ENCODE results near the gene GOSR1.
"Not testable (repeated sequence)": the region's sequence is repeated elsewhere in the genome, so short reads cannot be mapped to it uniquely, and the experiment has no call there.

The GOSR1 gene

DNA sequence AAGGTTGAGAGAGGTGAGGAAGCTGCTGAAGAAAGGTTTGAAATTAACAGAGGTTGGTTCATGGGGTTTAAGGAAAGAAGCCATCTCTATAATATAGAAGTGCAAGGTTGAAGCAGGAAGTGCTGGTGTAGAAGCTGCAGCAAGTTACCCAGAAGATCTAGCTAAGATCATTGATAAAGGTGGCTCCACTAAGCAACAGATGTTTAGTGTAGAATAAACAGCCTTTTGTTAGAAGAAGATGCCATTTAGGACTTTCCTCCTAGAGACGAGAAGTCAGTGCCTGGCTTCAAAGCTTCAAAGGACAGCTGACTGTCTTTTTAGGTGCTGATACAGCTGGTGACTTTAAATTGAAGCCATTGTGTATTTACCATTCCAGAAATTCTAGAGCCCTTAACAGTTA is 29.3 kb downstream of the GOSR1 start:
- DNase-seq = no peak

DNA sequence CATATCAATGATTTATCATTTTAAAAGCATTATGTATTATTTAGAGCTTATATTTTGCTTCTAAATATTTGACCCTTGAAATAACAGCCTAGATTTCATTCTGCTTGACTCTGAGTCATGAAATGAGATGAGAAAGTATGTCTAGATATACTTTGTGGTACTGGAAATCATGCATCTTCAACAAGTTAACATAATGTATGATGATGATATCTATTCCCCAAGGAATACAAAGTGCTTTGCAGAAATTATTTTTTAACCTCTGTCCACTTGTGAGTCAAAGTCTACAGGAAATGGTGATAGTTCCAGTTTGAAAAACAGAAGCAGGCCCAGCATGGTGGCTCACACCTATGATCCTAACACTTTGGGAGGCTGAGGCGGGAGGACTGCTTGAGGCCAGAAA is 36.1 kb downstream of the GOSR1 start:
- no peak for DNase-seq

DNA sequence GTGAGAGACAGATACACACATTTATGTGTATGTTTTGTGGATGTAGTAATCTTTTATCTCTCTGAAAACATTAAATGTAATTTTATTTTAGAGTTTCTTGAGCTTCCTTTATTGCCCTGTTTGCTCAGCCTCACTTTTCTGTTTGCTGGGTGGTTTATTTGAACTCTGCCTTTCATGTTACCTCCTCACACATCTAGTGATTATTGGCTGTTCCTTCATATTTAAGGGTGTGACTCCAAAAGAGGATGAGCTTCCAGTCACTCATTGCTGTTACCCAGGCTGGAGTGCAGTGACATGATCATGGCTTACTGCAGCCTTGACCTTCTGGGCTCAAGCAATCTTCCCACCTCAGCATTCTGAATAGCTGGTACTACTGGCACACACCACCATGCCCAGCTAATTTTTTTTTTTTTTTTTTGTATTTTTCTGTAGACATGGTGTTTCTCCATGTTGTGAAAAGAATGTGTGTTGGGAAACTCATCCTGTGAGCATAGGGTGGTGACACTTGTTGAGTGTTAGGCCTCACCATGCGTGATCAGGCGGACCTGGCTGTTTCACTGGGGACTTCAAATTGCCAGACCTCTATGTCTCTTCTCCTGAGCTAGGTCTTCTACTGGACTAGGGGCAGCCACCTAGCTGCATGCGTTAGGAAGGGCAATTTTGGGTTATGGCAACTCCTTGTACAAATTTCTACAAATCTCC is 37.8 kb downstream of the GOSR1 start:
- DNase-seq = no peak

DNA sequence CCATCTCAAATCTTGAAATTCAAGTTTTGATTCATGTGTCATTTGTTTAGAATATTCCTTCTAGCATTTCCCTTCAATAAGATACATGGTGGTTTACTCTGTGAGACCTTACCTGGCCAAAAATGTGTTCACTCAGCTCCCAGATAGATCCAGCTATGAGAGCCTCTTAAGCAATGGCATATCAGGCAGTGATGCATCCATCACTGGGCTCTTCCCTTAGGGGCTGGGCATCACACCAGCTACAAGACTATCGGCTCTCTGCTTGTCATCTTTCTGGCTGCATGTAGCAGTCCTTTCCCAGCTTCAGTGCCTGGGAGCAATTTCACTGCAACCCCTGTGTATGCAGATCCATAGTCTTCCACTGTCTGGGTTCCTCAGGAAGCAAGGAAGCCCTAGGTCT is 40.6 kb downstream of the GOSR1 start:
- no peak for DNase-seq

DNA sequence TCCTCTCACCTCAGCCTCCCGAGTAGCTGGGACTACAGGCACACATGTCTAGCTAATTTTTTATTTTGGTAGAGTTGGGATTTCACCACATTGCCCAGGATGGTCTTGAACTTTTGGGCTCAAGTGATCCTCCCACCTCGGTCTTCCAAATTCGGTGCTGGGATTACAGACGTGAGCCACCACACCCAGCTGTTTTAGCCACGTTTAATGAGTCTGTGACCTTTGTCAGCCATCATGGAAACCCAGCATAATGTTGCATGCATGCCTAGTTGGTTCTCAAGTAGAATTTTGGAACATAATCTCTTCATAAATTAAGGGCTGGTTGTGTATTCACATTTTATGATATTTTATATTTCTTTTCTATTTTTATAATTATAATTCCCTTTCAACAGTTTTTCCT is 42.0 kb downstream of the GOSR1 start:
- DNase-seq = no peak

DNA sequence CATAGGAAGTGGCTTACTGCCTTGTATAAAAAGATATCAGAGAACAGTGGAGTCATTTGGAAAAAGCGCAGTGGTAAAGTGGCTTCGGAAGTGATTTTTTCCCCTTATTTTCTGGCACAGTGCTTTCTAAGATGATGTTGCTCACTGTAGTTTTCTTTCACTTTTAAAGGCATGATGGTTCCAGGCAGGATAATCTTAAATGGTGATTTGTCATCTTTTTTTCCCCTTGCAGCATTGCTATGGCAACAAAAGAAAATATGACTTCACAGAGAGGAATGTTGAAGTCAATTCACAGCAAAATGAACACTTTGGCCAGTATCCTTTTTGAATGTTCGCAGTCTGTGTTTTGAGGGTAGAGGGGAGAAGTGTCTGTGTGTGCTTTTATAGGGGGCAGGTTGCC is 42.5 kb downstream of the GOSR1 start:
- no peak for DNase-seq

DNA sequence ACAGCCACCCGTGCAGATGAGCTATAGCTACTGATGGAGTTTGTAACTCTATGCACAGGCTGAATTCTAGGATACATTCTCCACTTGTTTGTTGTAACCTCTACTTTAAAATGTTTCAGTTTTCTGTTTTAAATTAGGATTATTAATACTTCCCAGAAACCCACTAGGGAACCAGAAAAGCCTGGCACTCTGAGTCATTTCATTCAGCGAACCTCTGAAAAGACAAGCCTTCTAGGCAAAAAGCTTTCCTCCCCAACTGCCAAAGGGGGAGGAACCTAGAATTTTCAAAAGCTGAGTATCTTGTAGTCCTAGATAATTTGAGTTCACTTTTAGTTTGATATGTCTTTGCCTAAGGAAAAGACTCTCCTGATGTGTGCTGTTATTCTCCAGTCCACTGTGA is 43.2 kb downstream of the GOSR1 start:
- no peak for DNase-seq

DNA sequence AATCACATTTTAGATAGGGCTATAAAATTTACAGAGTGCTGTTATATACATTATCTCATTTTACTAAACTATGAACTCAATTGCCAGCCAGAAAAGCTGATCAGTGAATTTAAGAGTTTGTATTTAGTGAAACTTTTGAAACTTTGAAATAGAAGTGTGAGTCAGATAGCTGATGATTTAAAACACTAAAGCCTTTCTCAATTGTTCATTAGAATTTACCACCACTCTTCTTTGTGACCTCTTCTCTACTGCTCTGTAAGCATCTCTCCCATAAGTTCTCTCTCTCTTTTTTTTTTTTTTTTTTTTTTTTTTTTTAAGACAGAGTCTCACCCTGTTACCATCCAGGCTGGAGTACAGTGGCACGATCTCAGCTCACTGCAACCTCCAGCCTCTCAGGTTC is 43.7 kb downstream of the GOSR1 start:
- DNase-seq = no peak

DNA sequence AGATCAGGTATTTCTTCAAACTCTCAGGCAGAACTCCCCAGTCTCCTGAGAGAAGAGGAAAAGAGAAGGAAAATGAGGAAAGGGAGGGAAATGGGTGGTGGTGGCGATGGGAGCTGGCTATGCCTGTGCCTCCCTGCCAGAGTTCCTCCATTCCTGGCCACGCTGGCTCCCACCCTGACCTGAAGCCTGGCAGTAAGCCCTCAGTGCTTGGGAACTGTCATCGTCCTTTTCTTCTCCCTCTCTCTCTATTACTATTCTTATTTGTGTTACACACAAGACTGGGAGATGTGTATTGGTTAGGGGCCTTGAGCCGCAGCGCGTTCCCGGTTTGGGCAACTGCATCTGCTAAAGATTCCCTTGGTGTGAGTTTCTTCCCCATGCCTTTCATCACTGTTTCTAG is 44.6 kb downstream of the GOSR1 start:
- DNase-seq = no peak

DNA sequence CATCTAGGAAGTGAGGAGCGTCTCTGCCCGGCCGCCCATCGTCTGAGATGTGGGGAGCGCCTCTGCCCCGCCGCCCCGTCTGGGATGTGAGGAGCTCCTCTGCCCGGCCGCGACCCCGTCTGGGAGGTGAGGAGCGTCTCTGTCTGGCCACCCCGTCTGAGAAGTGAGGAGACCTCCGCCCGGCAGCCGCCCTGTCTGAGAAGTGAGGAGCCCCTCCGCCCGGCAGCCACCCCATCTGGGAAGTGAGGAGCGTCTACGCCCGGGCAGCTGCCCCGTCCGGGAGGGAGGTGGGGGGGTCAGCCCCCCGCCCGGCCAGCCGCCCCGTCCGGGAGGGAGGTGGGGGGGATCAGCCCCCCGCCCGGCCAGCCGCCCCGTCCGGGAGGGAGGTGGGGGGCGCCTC is 46.0 kb downstream of the GOSR1 start:
- DNase-seq = not testable (repeated sequence)

DNA sequence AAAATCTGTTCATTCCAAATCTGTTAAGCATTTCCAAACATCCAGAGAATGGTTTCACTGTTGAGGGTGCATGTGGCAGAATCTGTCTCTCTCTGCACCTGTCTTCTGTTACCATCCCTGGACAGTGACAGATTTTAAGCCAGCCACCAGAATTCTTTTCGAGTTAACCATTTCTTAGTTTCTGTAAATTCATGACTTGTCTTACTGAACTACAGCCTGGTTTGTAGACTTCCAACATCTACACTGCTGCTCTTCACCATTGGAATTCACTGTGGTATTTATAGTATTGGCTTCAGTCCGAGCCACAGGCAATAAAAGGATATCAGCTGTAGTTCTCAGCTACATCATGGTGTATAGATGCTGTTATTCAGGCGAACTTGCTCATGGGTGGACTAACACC is 47.6 kb downstream of the GOSR1 start:
- DNase-seq = no peak

DNA sequence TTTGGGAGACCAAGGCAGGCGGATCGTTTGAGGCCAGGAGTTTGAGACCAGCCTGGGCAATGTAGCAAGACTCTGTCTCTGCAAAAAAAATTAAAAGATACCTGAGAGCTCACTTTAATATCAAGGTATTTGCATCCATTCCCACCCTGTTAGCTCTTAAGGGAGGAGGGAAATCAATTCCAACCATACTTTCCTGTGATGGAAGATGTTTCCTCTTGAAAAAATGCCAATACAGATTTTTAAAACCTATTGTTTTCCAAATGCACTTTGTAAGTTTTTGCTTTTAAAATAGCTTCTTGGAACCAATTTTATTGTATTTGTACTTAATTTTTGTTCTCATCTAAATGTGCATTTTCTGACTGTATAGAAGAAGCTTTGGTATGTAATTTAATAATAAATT is 49.2 kb downstream of the GOSR1 start:
- no peak for DNase-seq

DNA sequence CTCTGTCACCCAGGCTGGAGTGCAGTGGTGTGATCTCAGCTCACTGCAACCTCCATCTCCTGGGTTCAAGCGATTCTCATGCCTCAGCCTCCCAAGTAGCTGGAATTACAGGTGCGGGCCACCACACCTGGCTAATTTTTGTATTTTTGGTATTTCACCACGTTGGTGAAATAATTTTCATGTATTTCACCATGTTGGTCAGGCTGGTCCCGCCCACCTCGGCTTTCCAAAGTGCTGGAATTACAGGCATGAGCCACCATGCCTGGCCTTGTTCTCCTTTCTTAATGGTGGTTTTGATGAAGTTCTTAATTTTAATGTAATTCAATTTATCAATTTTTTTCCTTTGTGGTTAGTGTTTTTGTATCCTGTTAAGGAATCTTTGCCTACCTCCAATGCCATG is 51.5 kb downstream of the GOSR1 start:
- not testable (repeated sequence) for DNase-seq

DNA sequence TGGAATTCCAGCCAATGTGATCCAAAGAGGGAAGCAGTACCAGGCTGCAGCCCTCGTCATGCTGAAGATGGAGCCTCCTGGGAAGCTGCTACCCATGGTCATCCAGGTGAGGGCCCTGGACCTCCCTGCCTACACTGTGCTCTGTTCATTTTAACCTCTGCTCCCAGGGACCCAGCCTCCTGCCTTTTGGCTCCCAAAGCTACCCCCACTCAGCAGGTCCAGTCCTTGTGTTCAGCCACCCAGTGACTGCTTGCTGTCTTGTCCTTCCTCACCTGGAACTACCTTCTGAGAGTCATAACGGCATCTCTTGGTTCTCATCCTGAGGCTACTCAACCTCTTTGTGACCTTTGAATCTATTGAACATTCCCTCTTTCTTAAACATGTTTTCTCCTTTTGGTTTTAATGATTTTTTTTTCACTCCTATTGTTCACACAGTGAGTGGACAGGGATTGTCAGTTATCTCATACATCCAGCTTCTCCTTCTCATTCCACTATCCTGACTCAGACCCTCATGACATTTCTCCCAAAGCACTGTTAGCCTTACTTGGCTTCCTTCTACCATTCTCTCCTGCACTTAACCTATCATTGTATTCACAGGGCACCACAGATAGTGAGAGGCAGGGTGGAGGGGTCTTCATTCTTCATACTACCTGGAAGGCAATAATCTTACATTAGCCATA is 53.3 kb downstream of the GOSR1 start:
- DNase-seq = no peak

DNA sequence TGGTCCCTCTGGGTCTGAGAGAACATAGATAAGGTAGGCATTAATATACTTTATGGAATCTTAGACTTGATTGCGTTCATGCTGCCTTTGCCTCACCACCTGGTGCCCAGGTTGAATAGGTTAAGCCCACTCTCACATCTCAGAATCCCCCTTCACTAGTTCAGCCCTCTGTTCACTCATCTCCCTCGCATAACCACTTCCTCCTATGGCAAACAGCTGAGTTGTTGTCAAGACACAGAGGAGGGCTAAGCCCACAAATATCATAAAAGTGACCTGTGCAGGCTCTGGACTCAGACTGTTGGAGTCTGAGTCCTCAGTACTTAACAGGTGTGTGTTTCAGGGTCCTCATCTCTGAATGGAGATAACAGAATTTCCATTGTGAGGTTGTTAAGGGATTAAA is 55.7 kb downstream of the GOSR1 start:
- no peak for DNase-seq

DNA sequence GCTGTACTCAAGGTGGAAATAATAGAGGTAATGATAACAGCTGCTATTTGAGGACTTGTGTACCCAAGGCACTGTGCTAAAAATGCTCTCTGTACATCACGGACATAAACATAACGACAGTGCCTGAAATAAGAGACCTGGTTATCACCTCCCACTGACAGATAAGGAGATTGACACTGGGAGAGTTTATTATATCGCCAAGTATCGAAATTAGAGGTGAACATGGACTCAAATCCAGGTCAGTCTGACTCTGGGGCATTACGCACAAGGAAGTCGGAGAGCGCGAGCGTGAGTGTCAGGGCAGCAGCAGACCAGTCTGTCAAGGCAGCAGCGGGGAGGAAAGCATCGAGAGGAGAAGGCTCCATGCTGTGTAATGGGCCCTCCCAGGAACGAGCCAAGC is 57.1 kb downstream of the GOSR1 start:
- no peak for DNase-seq

DNA sequence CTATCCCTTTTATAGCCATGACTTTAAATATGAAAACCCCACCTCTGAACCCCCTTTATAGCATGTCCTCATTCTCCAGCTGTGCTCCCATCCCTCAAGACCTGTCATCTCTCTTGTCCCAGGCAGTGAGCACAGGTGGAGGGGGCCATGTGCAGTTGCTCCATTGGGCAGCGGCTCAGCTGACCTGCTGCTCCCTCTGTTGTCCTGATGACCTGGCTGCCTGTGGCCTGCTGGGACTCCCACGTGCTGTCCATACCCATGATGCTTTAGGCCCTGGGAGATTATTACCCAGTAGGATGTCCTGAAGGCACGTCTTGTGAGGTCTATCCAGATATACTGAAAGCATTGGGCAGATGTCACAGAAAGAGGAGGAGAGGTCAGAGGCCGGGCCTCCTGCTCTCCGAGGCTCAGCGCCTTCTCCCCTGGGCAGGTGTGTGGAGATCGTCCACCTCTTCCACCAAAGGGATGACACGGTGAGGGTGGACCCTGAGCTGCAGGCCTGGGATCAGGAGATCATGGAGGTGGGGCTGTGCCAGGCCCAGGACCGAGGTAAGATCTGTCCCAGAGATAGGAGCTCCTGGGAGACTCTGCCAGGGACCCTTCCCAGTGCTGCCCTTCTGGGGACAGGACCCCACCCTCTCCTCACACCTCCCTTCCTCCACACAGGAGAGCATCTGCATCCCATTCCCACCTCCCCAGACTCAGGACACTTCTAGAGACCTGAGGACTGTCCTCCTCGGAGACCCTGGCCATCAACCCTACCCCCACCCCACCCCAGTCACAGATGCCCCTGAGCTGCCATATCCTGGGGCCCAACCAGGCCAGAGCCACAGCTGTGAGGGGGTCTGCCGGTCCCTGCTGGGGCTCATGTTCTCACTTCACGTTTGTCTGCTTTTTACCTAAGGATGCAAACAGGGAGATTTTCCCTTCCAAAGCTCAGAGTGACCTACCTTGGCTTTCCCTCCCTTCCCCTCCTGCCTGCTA is 58.0 kb downstream of the GOSR1 start:
- DNase-seq = no peak

DNA sequence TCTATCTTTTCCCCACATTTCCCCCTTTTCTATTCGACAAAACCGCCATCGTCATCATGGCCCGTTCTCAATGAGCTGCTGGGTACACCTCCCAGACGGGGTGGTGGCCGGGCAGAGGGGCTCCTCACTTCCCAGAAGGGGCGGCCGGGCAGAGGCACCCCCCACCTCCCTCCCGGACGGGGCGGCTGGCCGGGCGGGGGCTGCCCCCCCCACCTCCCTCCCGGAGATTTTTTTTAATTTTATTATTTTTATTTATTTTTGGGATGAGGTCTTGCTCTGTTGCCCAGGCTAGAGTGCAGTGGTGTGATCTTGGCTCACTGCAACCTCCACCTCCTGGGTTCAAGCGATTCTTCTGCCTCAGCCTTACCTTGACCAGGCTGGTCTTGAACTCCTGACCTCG is 59.6 kb downstream of the GOSR1 start:
- not testable (repeated sequence) for DNase-seq

DNA sequence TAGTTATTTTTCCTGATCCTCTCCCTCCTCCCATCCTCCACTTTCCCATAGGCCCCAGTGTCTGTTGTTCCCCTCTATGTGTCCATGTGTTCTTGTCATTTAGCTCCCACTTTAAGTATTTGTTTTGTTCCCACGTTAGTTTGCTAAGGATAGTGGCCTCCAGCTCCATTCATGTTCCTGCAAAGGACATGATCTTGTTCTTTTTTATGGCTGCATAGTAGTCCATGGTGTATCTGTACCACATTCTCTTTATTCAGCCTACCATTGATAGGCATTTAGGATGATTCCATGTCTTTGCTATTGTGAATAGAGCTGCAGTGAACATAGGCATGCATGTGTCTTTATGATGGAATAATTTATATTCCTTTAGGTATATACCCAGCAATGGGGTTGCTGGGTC is 60.5 kb downstream of the GOSR1 start:
- not testable (repeated sequence) for DNase-seq

DNA sequence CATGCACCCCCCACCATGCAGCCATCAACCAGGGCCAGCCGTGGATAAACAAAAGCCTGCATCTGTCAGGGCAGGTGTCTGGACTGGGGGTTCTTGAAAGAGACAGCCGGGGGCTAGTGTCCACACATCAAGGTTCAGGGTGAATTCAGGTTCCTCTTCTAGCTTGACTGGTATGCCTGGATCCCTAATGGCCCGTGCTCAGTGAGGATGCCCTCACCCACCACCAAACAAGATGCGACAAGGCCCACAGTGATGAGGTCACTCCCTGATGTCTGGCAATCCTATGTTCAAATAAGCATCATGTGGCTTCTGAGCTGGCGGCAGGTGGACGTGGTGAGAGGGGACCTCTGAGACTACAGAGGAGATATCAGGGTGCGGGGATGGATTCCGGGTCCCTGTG is 64.6 kb downstream of the GOSR1 start:
- DNase-seq = no peak

DNA sequence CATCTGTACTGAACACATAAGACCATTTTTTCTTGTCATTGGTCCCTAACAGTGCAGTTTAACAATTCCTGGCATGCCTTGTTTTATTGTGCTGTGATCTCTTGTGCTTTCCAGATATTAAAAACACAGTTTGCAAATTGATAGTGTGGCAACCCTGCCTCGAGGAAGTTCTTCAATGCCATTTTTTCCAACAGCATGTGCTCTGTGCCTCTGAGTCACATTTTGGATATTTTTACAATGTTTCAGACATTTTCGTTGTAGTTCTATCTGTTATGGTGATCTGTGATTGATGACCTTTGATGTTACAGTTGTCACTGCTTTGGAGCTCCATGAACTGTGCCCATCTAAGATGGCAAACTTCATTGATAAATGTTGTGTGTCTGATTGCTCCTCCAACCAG is 66.2 kb downstream of the GOSR1 start:
- no peak for DNase-seq

DNA sequence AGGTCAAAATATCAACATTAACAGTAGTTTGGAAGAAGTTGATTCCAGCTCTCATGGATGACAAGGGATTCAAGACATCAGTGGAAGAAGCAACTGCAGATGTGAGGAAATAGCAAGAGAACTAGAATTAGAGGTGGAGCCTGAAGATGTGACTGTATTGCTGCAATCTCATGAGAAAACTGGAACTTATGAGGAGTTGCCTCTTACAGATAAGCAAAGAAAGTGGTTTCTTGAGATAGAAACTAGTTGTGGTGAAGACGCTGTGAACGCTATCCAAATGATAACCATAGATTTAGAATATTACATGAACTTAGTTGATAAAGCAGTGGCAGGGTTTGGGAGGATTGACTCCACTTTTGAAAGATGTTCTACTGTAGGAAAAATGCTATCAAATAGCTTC is 67.8 kb downstream of the GOSR1 start:
- no peak for DNase-seq

DNA sequence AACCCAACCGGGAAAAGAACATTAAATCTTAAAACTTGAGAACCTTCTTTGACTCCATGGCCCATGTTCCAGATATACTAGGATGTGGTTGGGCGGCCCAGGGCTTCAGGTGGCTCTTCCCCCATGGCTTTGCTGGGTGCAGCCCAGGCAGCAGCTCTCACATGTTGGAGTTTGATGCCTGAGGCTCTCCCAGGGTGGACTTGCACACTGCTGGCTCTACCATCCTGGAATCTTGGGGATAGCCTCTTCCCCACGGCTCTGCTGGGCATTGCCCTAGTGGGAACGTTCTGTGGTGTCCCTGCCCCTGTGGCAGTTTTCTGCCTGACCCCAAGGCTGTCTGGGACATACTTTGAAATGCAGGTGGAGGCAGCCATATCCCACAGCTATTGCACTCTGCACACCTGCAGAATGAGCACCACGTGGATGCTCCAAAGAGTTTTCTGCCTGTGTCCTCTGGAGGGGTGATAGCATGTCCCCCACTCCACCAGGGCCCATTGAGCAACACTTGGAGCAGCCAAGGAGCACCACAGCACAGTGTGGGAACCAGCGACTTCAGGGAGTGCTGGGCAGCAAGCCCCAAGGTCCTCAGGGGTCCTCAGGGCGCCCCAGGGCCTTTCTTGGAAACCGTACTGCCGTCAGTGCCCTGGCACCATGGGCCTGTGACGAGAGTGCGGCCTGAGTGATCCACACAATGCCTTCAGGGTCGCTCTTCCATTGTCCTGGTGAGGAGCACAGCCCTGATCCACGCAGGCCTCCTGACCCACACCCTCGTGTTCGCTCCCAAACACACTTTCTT is 70.8 kb downstream of the GOSR1 start:
- DNase-seq = no peak
